KG1 (cell line): Measurements from ENCODE around the gene KRT2.

Source experiments
- DNase-seq: peaks from one replicate; lab custom pipeline; 2025; lab: John Stamatoyannopoulos, UW

KRT2 gene

DNA sequence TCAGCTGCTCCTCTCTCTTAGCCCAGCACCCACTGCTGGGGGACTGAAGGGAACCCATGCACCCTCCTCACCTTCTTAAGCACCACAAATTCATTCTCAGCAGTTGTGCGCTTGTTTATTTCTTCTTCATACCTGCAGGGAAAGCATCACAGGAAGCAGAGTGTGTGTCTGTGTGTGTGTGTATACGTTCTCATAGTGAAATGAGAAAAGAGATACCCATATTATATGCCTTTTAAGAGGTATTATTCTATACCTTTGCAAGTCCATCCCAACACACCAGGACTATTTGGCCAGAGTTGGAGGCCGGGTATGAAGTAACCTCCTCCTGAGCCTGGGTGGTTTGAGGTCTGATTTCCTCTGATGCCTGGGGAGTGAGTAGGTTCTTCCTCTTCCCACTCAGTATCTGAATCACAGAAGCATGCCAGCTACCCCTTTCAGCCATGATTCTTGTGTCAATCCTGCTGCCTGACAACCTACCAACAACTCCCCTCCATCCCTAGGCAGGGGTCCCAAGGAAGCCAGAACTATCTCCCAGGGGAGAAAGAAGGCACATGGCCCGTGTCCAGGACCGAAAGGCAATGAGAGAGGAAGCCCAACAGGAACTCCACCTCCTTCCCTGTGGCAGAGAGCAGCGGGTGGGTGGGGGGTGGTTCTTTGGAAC, 36.7 kb downstream of the KRT2 start:
- no peak for DNase-seq

DNA sequence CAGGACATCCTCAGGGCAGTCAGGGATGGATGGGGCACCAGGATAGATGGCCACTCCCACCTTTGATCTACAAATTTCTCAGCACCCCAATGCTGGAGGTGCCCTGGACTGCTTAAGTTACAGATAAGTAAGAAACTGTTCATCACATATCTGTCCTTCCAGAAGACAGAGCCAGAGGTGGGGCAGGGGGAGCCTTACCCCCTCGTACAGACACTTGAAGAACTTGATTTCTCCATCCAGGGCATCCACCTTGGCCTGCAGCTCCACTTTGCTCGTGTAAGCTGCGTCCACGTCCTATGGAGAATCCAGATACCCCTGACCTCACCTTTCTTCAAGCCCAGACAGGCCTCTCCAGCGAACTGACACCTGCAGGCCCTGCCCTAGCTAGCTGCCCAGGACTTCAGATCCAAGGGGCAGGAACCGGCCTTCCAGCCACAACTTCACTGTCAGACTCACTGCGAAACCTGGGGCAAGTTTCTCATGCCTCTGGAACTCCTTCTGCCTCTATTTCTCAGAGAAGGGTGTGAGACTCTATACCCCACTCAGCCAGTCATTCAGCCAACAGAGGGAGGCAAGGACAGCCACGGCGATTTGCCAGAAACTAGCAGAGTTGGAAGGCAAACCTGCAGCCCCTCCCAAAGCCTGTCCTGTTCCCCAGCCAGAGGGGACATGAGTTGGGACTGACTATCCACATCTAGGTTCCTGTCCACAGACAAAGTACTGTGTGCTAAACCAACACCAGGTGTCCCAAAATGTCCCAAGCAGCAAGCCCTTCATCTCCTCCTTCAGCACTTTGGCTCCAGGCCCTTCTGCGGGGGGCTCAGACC, 37.4 kb downstream of the KRT2 start:
- DNase-seq: no peak

DNA sequence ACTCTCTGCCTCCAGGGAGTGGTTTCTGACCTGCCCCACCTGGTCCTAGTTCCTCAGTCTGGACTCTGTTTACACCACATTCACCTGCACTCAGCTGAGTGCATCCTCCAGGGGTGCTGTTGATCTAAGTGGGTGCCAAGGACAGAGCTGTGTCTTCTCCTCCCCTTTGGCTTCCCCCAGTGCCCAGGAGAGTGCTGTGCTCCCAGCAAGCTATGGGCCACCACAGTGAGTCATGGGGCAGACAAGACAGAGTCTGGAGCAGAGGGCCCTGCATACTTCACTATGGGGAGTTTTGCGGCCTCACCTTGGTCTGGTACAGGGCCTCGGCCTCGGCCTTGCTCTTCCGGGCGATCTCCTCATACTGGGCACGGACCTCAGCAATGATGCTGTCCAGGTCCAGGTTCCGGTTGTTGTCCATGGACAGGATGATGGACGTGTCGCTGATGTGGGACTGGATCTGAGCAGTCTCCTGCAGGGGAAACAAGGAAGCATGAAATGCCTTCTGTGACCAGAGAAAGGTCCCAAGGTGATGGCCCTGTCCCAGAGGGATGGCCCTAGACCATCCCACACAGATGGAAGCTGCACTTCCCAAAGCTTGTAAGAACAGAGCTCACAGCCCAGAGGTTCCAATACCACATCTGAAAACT, 38.5 kb downstream of the KRT2 start:
- DNase-seq: no peak

DNA sequence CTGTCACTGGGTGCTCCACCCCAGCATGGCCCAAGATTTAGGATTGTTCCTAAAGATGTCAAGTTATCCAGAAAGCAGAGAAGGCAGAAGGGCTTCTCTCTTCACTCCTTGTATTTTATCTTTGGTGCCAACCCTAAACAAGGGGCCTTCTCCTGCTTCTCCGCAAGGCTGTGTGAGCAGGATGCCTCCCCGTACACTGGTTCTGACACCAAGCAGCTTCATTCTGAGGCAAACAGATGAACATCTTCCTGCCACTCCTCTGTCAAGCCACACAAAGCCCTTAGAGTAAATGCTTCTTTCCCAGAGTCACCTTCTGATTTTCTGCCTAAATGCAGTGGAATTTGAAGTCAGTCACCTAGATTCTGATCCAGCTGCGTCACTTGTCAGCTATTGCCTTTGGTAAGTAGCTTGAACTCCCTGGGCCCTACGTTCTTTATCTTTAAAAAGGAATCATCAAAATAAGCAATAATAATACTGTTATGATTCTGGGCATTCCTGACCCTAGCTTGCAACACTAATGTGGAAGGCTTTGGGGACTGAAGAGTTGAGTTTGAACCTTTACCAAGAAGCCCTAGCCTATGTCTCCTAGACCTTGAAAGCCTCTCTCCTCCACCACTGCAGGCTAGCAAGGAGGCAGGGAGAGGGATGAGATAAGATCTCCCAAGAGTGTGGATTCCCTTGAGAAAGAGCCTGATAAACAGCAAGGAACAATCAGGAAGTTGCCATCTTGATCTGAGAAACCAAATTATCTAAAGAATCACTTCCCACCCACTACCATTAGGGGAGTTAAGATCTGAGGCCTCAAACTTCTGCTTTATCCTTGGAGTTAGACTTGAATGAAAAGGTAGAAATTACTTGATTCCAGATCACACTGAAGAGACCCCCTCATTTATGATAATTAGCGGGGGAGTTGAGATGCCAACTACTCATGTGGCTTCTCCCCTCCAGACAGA, 39.3 kb downstream of the KRT2 start:
- DNase-seq: no peak

DNA sequence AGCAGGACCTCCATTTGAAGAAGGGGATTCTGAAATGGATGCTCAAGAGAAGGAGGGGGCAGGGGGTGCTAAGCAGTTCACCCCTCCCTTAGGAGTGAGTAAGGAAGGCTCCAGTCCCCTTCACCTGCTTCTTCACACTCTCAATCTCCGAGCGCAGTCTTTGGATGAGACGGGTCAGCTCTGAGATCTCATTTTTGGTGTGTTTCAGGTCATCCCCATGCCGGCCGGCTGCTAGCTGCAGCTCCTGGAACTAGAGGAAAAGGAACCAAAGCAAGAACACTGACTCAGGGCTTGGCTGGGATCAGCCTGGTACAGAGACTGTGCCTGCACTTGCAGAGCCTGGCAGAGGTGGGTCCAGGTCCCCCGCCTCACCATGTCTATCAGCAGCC, 40.9 kb downstream of the KRT2 start:
- DNase-seq: no peak

DNA sequence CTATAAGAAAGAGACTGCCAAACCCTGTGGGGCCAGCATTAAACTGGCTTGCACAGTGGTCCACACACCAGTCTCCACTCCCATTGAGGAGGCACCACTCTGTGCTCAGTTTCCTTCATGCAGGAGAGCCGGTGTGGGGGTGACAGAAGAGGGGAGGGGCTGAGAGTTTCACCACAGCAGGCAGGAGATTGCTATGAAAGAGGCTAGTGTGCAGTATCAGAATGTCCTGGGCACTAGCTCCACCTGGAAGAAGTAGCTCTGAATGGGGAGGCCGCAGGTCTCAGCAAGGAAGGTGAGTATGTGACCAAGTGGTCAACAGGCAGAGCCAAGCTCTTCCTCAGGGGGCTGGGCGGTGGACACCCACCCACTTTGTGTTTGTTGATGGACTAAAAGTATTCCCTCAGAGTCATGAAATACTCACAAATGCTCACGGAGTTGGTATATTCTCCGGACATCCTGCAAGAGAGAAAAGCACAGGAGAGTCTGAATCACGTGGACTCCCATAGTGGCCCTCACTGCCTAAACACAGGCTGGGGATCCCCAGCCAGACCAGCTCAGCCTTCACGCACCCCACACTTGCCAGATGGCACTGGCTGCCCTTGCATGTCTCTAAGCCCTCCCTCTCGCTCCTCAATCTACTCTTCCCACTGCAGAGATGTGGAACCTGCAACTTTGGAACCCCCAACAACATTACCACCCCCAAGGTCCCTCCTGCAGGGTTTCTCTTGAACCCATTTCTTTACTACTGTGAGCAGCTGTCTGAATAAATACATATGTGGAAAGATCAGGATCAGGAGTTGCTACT, 43.0 kb downstream of the KRT2 start:
- DNase-seq: no peak

DNA sequence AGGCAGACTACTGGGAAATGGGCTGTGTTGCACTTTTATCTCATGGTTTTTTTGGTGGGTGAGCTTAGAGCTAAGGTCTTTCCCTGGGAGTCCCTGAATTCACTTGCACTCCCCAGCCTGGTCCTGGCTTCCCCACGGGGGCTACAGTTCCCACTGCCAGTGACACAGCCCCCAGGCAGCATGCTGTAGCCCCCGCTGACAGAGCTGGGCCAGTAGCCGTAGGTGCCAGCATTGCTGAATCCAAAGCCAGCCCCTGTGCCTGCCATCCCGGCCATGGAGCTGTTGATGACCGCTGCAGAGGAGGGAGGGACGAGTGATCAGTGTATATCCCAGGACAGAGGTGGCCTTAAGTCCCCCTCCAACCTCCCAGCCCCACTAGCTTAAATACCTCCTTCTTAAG, 43.9 kb downstream of the KRT2 start:
- no peak for DNase-seq

DNA sequence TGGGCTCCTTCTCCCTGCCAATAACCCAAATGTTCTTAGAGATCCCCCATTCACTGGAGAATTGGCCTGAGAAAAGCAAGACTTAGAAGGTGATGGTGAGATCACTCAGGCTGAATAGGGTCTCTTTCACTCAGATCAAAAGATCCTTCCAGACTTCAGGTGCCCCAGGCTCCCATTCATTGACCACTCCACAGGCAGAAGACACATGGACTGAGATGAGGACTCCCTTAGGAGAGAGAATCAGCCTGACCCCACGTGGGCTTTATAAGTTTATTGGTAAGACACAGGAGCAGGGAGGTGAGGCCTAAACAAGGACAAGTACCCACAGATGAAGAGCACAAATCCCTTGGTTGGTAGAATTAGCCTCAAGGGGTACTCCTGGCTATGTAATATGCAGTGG, 44.7 kb downstream of the KRT2 start:
- DNase-seq: no peak

DNA sequence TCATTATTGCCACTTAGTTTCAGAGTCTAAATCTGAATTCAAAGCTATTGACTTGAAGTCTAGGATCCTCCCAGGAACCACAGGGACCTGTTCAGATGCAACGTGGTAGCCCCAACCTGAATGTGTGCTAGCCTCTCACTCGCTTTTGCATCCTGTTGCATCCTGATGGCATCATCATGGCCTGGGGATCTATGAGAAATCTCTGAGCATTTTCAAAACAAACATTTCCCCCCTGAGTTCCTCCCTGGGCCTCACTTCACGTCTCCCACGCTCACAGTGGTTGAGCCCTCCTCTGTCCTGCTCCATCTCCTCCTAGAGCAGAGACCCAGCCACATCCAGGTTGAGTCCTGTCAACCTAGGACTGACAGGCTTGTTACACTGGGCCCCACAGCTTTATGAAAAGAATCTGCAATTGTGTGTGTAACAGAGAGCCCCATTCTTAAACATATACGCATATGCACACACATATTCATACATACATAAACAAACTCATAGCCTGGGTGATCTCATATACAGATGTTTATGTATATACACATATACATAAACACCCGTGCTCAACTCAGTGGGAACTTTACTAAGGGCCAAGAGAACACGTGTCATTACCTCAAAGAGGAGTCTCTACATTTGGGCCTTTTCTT, 45.3 kb downstream of the KRT2 start:
- DNase-seq: no peak

DNA sequence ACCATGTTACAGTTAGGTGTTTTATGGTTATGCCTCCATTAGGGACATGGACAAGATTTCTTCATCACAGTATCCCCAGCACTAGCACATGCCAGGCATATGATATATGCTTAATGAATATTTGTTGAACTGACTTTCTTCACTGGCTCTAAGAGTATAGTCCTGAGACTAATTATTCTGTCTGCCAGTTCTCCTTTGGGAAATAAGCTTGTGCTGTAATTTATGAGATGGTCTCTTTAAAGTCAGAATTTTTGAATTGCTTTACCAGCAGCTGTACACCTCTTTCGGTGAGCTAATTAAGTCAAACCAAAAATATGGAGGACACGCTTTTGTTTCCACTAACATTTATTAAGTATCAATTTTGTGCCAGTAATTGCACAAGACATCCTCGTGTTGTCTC, 45.9 kb downstream of the KRT2 start:
- no peak for DNase-seq

DNA sequence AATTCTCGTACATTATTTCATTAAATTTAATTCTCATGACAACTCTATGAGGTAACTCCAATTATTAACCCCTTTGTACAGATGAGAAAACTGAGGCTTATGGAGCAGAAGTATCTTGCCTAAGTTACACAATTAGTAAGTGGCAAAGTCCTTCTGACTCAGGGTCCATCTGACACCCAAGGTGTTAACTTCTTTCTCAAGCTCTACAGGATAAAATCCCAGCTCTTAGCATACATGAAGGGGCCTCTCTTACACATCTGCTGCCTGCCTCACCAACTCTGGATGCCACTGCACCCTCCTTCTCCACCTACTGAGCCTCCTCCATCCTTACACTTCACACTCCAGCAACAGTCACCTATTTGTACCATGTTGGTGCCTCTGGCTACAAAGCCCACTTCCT, 46.5 kb downstream of the KRT2 start:
- no peak for DNase-seq

DNA sequence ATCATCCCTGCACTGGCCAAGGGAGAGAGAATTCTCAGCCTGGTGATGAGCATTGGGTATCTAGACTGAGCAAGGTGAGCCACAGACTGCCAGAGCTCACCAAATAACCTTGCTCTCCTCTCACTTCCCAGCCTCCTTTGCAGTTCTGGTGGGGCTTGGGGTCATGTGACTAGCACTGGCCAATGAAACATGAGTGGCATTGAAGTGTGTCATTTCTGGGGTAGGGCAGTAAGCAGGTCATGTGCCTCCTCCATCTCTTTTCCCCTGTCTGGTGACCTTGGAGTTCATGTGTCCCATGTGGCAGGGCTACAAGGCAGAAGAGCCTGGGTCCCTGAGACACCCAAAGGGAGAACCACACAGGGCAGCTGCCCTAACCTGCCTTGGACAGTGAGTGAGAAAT, 47.2 kb downstream of the KRT2 start:
- DNase-seq: no peak

DNA sequence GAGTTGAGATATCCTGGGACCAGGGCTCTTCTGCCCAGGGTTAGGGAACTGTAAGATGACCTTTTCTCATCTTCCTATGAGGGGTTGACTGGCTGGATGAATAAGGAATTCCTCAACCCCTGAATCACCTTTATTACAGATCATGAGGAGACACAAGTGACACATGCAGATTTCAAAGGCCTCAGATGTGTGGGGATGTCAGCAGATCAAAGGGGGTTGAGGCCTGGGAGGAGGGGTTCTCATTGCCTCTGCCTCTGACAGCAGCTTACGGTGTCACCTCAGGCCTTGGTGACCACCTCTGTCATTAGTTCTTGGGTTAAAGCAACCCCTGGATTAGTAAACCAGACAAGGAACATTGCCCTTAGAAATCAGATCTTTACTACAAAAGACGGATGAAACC, 48.7 kb downstream of the KRT2 start:
- DNase-seq: no peak

DNA sequence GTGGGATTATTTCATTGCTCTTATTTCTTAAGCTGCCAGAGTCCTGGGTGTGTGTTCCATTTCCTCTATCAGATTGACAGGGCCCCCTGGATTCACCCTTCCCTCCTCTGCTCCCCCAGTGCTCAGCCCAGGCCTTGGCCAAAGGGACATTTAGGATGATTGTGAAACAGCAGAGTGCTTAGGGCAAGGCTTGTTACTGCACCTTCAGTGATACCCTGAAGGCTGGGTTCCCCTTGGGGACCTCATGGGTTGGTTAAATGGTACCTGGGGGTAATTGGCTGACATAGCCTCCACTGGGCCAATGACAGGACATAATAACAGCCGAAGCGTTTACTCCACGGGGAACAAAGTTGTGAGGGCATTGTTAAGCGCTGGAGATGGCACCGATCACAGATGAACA, 49.5 kb downstream of the KRT2 start:
- DNase-seq: no peak

DNA sequence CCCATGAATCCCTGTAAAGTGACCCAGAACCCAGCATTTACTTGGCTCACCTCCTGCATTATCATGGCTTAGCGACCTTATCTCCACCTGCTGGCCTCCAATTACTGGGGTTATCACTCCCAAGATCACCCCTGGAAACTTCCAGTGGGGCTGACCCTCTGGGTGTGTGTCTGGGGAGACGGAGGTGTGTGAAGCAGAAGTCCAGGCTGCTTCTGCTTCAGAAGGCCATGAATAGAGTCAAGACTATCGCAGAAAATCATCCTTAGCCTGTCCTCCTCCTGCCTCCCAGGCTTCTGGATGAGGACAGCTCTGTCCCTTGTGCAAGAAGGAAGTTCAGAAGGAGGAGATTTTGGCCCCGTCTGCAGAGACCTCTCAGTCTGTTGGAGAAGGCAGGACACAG, 50.3 kb downstream of the KRT2 start:
- no peak for DNase-seq

DNA sequence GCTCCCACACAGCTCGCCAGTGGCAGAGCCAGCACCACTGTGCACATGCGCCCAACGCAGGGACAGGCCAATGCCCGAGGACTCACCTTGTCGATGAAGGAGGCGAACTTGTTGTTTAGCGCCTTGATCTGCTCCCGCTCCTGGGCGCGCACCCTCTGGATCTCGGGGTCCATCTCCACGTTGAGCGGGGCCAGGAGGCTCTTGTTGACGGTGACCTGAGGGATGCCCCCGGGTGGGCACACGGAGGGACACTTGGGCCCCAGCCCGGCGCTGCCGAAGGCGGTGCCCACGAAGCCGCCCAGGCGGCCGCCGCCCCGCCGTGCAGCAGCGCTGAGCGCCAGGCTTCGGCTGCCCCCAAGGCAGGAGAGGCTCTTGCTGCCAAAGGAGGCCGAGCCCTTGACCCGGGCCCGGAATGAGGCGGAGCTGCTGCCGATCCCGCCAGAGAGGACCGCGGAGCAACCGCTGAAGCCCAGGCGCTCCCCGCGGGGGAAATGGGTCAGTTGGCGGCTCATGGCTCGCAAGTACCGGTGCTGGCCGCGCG, 51.0 kb downstream of the KRT2 start, which contains the start of gene KRT72:
Gene KRT72, minus strand, starts transcription at position 523 of the 541 bp plus-strand sequence. Its CDS starts 11 bp downstream, at position 512.
- no peak for DNase-seq

DNA sequence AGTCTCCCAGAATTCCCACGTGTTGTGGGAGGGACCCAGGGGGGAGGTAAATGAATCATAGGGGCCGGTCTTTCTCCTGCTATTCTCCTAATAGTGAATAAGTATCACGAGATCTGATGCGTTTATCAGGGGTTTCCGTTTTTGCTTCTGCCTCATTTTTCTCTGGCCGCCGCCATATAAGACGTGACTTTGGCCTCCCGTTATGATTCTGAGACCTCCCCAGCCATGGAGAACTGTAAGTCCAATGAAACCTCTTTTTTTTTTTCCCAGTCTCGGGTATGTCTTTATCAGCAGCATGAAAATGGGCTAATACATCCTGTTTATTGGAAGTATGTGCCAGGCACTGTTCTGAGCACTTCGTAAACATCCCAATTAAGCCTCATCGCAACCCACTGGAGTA, 51.5 kb downstream of the KRT2 start:
- DNase-seq: no peak

DNA sequence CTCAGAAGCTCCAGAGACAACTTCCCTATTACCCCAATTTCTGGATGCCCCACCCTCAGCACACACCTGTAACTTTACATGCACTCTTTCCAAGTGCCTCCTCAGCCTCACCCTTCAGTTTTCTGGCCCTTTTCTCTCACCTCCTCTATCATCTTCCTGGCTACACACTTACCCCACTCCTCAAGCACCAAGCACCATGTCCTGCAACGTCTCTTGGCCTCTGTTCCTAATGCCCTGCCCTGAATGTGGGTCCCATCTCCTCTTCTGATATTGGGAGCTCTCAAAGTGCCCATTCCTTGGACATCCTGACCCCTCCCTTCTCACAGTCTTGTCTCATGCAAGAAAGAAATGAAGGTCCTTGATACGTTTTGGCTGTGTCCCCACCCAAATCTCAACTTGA, 51.9 kb downstream of the KRT2 start:
- no peak for DNase-seq

DNA sequence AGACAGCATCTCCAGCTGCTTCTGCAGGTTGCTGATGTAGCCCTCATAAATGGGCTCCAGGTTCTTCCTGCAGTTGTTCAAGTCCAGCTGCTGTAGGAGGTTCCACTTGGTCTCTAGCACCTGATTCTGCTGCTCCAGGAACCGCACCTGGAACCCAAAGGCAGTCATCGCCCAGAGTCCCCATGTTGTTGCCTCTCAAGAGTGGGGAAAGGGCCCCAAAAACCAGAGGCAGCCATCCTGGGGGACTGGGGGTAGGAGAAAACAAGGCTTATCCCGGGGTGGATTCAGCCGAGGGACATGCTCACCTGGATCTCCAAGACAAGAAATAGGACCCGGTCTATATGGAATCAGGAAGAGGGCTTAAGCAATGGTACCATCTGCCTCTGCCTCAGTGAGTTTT, 53.0 kb downstream of the KRT2 start:
- no peak for DNase-seq
